GM23338 (cell line): Measurements from ENCODE around the gene CCDC117. TPM values are rescaled to one million over a fixed set of nuclear protein-coding genes. Genes with fewer than 3 reads are reported as not detected.

Source experiments
- ATAC-seq: fragments of 200-7000 bp; cut with Tn5 transposase; 3 replicates; pipeline ENCODE4 v1.9.1; 2020
- DNase-seq: peaks from one replicate; pipeline ENCODE4 v3.0.0-alpha.2; 2015; ENCODE audit warnings: low spot score
- H2AFZ ChIP-seq: fragments of 200-600 bp; sonication (generic); 2 replicates; pipeline ENCODE4 v1.8.0; 2016; ENCODE audit warnings: antibody characterized with exemption, mild to moderate bottlenecking, moderate library complexity
- H3F3A ChIP-seq: fragments of 200-600 bp; sonication (generic); replicated peaks from 2 replicates; pipeline ENCODE4 v1.8.0; 2017; ENCODE audit warnings: antibody characterized with exemption, mixed run types, low read depth
- H3K27ac ChIP-seq: fragments of 200-600 bp; sonication (generic); 2 replicates; pipeline ENCODE4 v1.6.1; 2016; ENCODE audit warnings: low read depth
- H3K27me3 ChIP-seq: fragments of 200-600 bp; sonication (generic); 2 replicates; pipeline ENCODE4 v1.8.0; 2016; ENCODE audit warnings: mild to moderate bottlenecking, mixed run types, moderate library complexity; ENCODE audit not compliant: insufficient read depth
- H3K36me3 ChIP-seq: fragments of 200-600 bp; sonication (generic); 2 replicates; pipeline ENCODE4 v1.8.0; 2016; ENCODE audit warnings: mild to moderate bottlenecking; ENCODE audit not compliant: insufficient read depth
- H3K4me1 ChIP-seq: fragments of 200-600 bp; sonication (generic); 2 replicates; pipeline ENCODE4 v1.8.0; 2016; ENCODE audit warnings: mild to moderate bottlenecking, moderate library complexity; ENCODE audit not compliant: insufficient read depth
- H3K4me2 ChIP-seq: fragments of 200-600 bp; sonication (generic); 2 replicates; pipeline ENCODE4 v1.7.1; 2017; ENCODE audit warnings: mixed run types
- H3K4me3 ChIP-seq: fragments of 200-600 bp; sonication (generic); 2 replicates; pipeline ENCODE4 v1.6.1; 2016; ENCODE audit warnings: mixed run types
- H3K79me2 ChIP-seq: fragments of 200-600 bp; sonication (generic); replicated peaks from 2 replicates; pipeline ENCODE4 v1.8.0; 2017; ENCODE audit warnings: mild to moderate bottlenecking; ENCODE audit not compliant: insufficient read depth
- H3K9me2 ChIP-seq: fragments of 200-600 bp; sonication (generic); 2 replicates; pipeline ENCODE4 v1.8.0; 2017; ENCODE audit not compliant: insufficient read depth
- H4K20me1 ChIP-seq: fragments of 200-600 bp; sonication (generic); replicated peaks from 2 replicates; pipeline ENCODE4 v1.8.0; 2017; ENCODE audit warnings: mild to moderate bottlenecking; ENCODE audit not compliant: insufficient read depth
- H3K27ac Mint-ChIP-seq: 2 replicates; pipeline ENCODE4 v1.8.0; 2020; ENCODE audit warnings: inconsistent platforms, mild to moderate bottlenecking, moderate library complexity, mixed read lengths
- H3K27me3 Mint-ChIP-seq: 3 replicates; pipeline ENCODE4 v1.8.0; 2022; ENCODE audit warnings: low read depth, mild to moderate bottlenecking, moderate library complexity, mixed read lengths, inconsistent platforms; ENCODE audit not compliant: insufficient read depth, poor library complexity
- H3K36me3 Mint-ChIP-seq: 3 replicates; pipeline ENCODE4 v1.8.0; 2021; ENCODE audit warnings: low read depth, mild to moderate bottlenecking, inconsistent platforms, moderate library complexity, mixed read lengths
- H3K4me1 Mint-ChIP-seq: 3 replicates; pipeline ENCODE4 v1.8.0; 2020; ENCODE audit warnings: mild to moderate bottlenecking, inconsistent platforms, mixed read lengths
- H3K4me3 Mint-ChIP-seq: 3 replicates; pipeline ENCODE4 v1.8.0; 2021; ENCODE audit warnings: moderate library complexity, mild to moderate bottlenecking, inconsistent platforms, mixed read lengths
- H3K9me3 Mint-ChIP-seq: 3 replicates; pipeline ENCODE4 v1.8.0; 2020; ENCODE audit warnings: moderate library complexity, mild to moderate bottlenecking, inconsistent platforms, mixed read lengths
- CREB1 ChIP-seq: fragments of 250-450 bp; sonication (Bioruptor Pico); IDR thresholded peaks from 2 replicates; pipeline ENCODE4 v1.5.0; 2020; ENCODE audit warnings: low read depth, mild to moderate bottlenecking, moderate library complexity
- EZH2 ChIP-seq: fragments of 200-600 bp; sonication (generic); IDR thresholded peaks from one replicate; pipeline ENCODE4 v1.8.0; 2017; ENCODE audit warnings: antibody characterized with exemption, mild to moderate bottlenecking, low read depth; ENCODE audit not compliant: unreplicated experiment
- EZH2phosphoT487 ChIP-seq: fragments of 200-600 bp; sonication (generic); IDR thresholded peaks from one replicate; pipeline ENCODE4 v1.8.1; 2018; ENCODE audit warnings: antibody characterized with exemption; ENCODE audit not compliant: unreplicated experiment
- JUNB ChIP-seq: IDR thresholded peaks from one replicate; pipeline ENCODE4 v1.6.1; 2016; ENCODE audit warnings: antibody characterized with exemption; ENCODE audit not compliant: unreplicated experiment
- NANOG ChIP-seq: IDR thresholded peaks from 2 replicates; pipeline ENCODE4 v1.6.1; 2016; ENCODE audit warnings: antibody characterized with exemption, borderline replicate concordance
- POLR2AphosphoS5 ChIP-seq: IDR thresholded peaks from 2 replicates; pipeline ENCODE4 v1.6.1; 2016; ENCODE audit warnings: antibody characterized with exemption, low read depth
- STAT1 ChIP-seq: IDR thresholded peaks from one replicate; pipeline ENCODE4 v1.6.1; 2016; ENCODE audit warnings: antibody characterized with exemption; ENCODE audit not compliant: unreplicated experiment
- ZNF114 ChIP-seq: fragments of 250-450 bp; sonication (Bioruptor Pico); IDR thresholded peaks from 2 replicates; pipeline ENCODE4 v1.5.0; 2020; ENCODE audit warnings: mild to moderate bottlenecking, moderate library complexity
- ZNF331 ChIP-seq: fragments of 250-450 bp; sonication (Bioruptor Pico); IDR thresholded peaks from 2 replicates; pipeline ENCODE4 v1.5.0; 2020; ENCODE audit warnings: low read depth, mild to moderate bottlenecking, moderate library complexity
- polyA plus RNA-seq: library from polyadenylated mRNA; unstranded; fragments of >200 nt; fragmentation: Nextera tagmentation; extraction: Ambion mirVana; gene quantifications from 2 replicates; pipeline ENCODE4 v1.2.1, GENCODE V29; 2016
- total RNA-seq: library from RNA; depleted of rRNA; stranded (reverse); fragments of >200 nt; shearing (Covaris generic); gene quantifications from 2 replicates; pipeline ENCODE4 v1.2.3, GENCODE V29; 2014
- TF ChIP-seq, protein P1 (sequence below): IDR thresholded peaks from one replicate; pipeline ENCODE4 v1.6.1; 2018; ENCODE audit warnings: antibody characterized with exemption; ENCODE audit not compliant: unreplicated experiment
- TF ChIP-seq, protein P2 (sequence below), 2 experiments: fragments of 200-600 bp in 1 of 2; sonication (generic) in 1 of 2; conservative IDR thresholded peaks; 2 replicates each; pipeline versions ENCODE4 v1.5.1 to v1.6.1; 2016 to 2017; ENCODE audit warnings: antibody characterized with exemption in 2 of 2, low read depth in 2 of 2, mild to moderate bottlenecking in 2 of 2, moderate library complexity in 1 of 2
- TF ChIP-seq, protein P3 (sequence below): fragments of 250-450 bp; sonication (Bioruptor Pico); IDR thresholded peaks from 2 replicates; pipeline ENCODE4 v1.5.0; 2020; ENCODE audit warnings: mild to moderate bottlenecking, moderate library complexity
- TF ChIP-seq, protein P4 (sequence below): IDR thresholded peaks from 2 replicates; pipeline ENCODE4 v1.6.1; 2016; ENCODE audit warnings: antibody characterized with exemption

CCDC117 gene
- total and polyA plus RNA-seq, 2 experiments from 2014 or later = 23.9 to 54.1 TPM

DNA sequence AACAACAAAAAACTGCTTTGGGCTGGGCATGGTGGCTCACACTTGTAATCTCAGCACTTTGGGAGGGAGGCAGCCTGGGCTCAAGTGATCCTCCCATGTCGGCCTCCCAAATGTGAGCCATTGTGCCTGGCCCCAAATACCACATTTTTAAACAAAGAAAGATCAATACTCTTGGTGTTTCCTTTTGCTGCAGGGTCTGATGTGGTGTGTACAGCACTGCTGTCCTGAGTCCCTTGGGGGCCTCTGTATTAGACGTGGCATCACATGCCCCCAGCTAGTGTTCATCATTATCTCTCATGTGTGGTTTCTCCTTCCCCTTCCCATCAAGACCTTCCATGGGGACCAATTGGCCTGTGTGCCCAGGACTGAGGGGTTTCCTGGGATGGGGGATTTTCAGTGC, 48.4 kb downstream of the CCDC117 start:
- Mint-ChIP-seq H3K27ac (no peak overlapping the region), H3K36me3 (no peaks in the 10 kb centered on the region), H3K4me3 (no peak overlapping the region), H3K9me3 (no peaks in the 10 kb centered on the region), H3K27me3 (peaks cover 7% of the 10 kb centered on the region), H3K4me1 (peaks cover 14% of the 10 kb centered on the region; the same call in 2 of the 3 replicates)
- DNase-seq = no peak
- Histone ChIP-seq H3K36me3 (no peaks in the 10 kb centered on the region), H2AFZ (no peak overlapping the region), H3K4me3 (no peak overlapping the region), H3K4me1 (no peaks in the 10 kb centered on the region; the same call in none of the 2 replicates), H3K9me2 (no peaks in the 10 kb centered on the region), H3K27me3 (no peaks in the 10 kb centered on the region), H4K20me1 (no peaks in the 10 kb centered on the region), H3K27ac (no peak overlapping the region), H3K79me2 (no peaks in the 10 kb centered on the region), H3F3A (no peaks in the 10 kb centered on the region), H3K4me2 (no peak overlapping the region)
- ATAC-seq = no peak
- TF ChIP-seq, protein P1, sequence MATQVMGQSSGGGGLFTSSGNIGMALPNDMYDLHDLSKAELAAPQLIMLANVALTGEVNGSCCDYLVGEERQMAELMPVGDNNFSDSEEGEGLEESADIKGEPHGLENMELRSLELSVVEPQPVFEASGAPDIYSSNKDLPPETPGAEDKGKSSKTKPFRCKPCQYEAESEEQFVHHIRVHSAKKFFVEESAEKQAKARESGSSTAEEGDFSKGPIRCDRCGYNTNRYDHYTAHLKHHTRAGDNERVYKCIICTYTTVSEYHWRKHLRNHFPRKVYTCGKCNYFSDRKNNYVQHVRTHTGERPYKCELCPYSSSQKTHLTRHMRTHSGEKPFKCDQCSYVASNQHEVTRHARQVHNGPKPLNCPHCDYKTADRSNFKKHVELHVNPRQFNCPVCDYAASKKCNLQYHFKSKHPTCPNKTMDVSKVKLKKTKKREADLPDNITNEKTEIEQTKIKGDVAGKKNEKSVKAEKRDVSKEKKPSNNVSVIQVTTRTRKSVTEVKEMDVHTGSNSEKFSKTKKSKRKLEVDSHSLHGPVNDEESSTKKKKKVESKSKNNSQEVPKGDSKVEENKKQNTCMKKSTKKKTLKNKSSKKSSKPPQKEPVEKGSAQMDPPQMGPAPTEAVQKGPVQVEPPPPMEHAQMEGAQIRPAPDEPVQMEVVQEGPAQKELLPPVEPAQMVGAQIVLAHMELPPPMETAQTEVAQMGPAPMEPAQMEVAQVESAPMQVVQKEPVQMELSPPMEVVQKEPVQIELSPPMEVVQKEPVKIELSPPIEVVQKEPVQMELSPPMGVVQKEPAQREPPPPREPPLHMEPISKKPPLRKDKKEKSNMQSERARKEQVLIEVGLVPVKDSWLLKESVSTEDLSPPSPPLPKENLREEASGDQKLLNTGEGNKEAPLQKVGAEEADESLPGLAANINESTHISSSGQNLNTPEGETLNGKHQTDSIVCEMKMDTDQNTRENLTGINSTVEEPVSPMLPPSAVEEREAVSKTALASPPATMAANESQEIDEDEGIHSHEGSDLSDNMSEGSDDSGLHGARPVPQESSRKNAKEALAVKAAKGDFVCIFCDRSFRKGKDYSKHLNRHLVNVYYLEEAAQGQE = no peak
- TF ChIP-seq, protein P2, sequence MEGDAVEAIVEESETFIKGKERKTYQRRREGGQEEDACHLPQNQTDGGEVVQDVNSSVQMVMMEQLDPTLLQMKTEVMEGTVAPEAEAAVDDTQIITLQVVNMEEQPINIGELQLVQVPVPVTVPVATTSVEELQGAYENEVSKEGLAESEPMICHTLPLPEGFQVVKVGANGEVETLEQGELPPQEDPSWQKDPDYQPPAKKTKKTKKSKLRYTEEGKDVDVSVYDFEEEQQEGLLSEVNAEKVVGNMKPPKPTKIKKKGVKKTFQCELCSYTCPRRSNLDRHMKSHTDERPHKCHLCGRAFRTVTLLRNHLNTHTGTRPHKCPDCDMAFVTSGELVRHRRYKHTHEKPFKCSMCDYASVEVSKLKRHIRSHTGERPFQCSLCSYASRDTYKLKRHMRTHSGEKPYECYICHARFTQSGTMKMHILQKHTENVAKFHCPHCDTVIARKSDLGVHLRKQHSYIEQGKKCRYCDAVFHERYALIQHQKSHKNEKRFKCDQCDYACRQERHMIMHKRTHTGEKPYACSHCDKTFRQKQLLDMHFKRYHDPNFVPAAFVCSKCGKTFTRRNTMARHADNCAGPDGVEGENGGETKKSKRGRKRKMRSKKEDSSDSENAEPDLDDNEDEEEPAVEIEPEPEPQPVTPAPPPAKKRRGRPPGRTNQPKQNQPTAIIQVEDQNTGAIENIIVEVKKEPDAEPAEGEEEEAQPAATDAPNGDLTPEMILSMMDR (conservative IDR thresholded peaks at IDR 0.05; ENCODE audit: low read depth in 2 of 2) = no peak
- no peak for TF ChIP-seq CREB1 (CRISPR knock-in tag)
- no peak for TF ChIP-seq ZNF331 (CRISPR knock-in tag)
- TF ChIP-seq EZH2phosphoT487 = no peak
- no peak for TF ChIP-seq POLR2AphosphoS5
- TF ChIP-seq ZNF114 = no peak
- no peak for TF ChIP-seq EZH2
- TF ChIP-seq JUNB = no peak
- TF ChIP-seq, protein P3, sequence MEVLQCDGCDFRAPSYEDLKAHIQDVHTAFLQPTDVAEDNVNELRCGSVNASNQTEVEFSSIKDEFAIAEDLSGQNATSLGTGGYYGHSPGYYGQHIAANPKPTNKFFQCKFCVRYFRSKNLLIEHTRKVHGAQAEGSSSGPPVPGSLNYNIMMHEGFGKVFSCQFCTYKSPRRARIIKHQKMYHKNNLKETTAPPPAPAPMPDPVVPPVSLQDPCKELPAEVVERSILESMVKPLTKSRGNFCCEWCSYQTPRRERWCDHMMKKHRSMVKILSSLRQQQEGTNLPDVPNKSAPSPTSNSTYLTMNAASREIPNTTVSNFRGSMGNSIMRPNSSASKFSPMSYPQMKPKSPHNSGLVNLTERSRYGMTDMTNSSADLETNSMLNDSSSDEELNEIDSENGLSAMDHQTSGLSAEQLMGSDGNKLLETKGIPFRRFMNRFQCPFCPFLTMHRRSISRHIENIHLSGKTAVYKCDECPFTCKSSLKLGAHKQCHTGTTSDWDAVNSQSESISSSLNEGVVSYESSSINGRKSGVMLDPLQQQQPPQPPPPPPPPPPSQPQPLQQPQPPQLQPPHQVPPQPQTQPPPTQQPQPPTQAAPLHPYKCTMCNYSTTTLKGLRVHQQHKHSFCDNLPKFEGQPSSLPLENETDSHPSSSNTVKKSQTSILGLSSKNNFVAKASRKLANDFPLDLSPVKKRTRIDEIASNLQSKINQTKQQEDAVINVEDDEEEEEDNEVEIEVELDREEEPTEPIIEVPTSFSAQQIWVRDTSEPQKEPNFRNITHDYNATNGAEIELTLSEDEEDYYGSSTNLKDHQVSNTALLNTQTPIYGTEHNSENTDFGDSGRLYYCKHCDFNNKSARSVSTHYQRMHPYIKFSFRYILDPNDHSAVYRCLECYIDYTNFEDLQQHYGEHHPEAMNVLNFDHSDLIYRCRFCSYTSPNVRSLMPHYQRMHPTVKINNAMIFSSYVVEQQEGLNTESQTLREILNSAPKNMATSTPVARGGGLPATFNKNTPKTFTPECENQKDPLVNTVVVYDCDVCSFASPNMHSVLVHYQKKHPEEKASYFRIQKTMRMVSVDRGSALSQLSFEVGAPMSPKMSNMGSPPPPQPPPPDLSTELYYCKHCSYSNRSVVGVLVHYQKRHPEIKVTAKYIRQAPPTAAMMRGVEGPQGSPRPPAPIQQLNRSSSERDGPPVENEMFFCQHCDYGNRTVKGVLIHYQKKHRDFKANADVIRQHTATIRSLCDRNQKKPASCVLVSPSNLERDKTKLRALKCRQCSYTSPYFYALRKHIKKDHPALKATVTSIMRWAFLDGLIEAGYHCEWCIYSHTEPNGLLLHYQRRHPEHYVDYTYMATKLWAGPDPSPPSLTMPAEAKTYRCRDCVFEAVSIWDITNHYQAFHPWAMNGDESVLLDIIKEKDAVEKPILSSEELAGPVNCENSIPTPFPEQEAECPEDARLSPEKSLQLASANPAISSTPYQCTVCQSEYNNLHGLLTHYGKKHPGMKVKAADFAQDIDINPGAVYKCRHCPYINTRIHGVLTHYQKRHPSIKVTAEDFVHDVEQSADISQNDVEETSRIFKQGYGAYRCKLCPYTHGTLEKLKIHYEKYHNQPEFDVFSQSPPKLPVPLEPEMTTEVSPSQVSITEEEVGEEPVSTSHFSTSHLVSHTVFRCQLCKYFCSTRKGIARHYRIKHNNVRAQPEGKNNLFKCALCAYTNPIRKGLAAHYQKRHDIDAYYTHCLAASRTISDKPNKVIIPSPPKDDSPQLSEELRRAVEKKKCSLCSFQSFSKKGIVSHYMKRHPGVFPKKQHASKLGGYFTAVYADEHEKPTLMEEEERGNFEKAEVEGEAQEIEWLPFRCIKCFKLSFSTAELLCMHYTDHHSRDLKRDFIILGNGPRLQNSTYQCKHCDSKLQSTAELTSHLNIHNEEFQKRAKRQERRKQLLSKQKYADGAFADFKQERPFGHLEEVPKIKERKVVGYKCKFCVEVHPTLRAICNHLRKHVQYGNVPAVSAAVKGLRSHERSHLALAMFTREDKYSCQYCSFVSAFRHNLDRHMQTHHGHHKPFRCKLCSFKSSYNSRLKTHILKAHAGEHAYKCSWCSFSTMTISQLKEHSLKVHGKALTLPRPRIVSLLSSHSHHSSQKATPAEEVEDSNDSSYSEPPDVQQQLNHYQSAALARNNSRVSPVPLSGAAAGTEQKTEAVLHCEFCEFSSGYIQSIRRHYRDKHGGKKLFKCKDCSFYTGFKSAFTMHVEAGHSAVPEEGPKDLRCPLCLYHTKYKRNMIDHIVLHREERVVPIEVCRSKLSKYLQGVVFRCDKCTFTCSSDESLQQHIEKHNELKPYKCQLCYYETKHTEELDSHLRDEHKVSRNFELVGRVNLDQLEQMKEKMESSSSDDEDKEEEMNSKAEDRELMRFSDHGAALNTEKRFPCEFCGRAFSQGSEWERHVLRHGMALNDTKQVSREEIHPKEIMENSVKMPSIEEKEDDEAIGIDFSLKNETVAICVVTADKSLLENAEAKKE (CRISPR knock-in tag) = no peak
- TF ChIP-seq, protein P4, sequence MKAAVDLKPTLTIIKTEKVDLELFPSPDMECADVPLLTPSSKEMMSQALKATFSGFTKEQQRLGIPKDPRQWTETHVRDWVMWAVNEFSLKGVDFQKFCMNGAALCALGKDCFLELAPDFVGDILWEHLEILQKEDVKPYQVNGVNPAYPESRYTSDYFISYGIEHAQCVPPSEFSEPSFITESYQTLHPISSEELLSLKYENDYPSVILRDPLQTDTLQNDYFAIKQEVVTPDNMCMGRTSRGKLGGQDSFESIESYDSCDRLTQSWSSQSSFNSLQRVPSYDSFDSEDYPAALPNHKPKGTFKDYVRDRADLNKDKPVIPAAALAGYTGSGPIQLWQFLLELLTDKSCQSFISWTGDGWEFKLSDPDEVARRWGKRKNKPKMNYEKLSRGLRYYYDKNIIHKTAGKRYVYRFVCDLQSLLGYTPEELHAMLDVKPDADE = no peak
- no peak for TF ChIP-seq STAT1
- TF ChIP-seq NANOG = no peak
